HEK293T (cell line): ENCODE data around the gene GPC4.

ENCODE experiments used
- BHLHE40 ChIP-seq: fragments of 450-650 bp; IDR thresholded peaks from 2 replicates; pipeline ENCODE4 v1.6.1; 2016; ENCODE audit warnings: mild to moderate bottlenecking, moderate library complexity, borderline replicate concordance
- TARDBP ChIP-seq: fragments of 450-650 bp; IDR thresholded peaks from 2 replicates; pipeline ENCODE4 v1.6.1; 2016

DNA sequence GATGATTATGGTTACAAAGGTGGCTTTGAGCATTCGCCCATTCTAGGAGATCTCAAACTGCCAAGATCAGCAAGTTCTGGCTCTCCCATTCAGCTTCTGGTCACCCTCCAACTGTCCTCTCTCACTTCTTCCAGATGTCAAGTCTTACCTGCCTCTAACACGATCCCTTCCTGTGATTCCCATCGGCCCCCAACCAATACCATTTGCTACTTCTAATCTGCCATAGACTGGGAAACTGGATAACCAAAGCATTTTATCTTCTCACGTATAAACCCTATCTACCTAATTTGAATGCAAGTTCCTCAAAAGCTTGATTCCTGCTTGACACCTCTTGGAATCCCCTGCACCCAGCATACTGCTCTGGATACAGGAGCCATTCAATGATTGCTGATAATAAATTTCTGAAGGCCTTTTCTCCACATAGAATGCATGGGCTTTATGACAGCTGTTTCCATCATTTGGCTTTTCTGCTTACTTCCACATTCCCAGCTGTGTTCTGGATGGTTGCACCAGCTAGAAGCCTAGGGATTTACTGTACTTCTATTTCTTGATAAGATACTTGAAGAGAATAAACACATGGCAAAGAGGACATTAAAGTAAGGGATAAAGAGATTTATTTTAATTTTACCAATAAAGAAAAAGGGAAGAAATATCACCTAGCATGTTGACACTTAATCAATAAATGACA is 9.6 kb downstream of the GPC4 start:
- TF ChIP-seq TARDBP = no peak
- no peak for TF ChIP-seq BHLHE40
